Bladder microvascular endothelial cell (primary cell): ENCODE results near the gene CD163. TPM values are rescaled to one million over a fixed set of nuclear protein-coding genes. Genes with fewer than 3 reads are reported as not detected.

Source experiments
- total RNA-seq: library from RNA; depleted of rRNA; stranded (reverse); fragments of >200 nt; gene quantifications from 2 replicates; pipeline ENCODE4 v1.2.3, GENCODE V29; 2014

Gene CD163
- total RNA-seq = not detected in 2 replicates

GRCh38 chr12:7503686-7504415 is at the start of gene CD163:
CD163 (minus strand) TSS chr12:7503777; CDS start chr12:7503690, 87 bp downstream.

GRCh38 chr12:7444076-7444475 is 59.5 kb downstream of the CD163 start, which contains the start of gene CD163L1:
CD163L1 (minus strand) TSS chr12:7444153; CDS start chr12:7444127, 26 bp downstream.

Other genes starting within 250 kb of the CD163 start
- gene ACSM4, start 199.7 kb downstream of the CD163 start, total RNA-seq = not detected in 2 replicates
- 4.7 and 15.8 TPM in 2 replicates for gene CD163L1, start 59.6 kb downstream of the CD163 start, total RNA-seq
- not detected in 2 replicates for gene APOBEC1, start 162.1 kb upstream of the CD163 start, total RNA-seq
- gene GDF3, start 192.0 kb upstream of the CD163 start, total RNA-seq = 0.06 and 0.16 TPM in 2 replicates
- not detected in 2 replicates for gene DPPA3, start 207.7 kb upstream of the CD163 start, total RNA-seq
- gene CLEC4C, start 243.6 kb upstream of the CD163 start, total RNA-seq = not detected in 2 replicates